HFFc6 (cell line): Measurements from ENCODE around the gene F10. TPM values are rescaled to one million over a fixed set of nuclear protein-coding genes. Genes with fewer than 3 reads are reported as not detected.

Experiments
- DNase-seq: peaks from one replicate; pipeline ENCODE4 v3.0.0-alpha.2; 2018
- H3K27ac Mint-ChIP-seq: 2 replicates; pipeline ENCODE4 v1.8.0; 2020; ENCODE audit warnings: mild to moderate bottlenecking, mixed read lengths
- H3K27me3 Mint-ChIP-seq: 2 replicates; pipeline ENCODE4 v1.8.0; 2021; ENCODE audit warnings: mild to moderate bottlenecking, moderate library complexity, mixed read lengths; ENCODE audit not compliant: insufficient read depth
- H3K36me3 Mint-ChIP-seq: 2 replicates; pipeline ENCODE4 v1.8.0; 2021; ENCODE audit warnings: low read depth, mixed read lengths
- H3K4me1 Mint-ChIP-seq: 2 replicates; pipeline ENCODE4 v1.8.0; 2020; ENCODE audit warnings: low read depth, mixed read lengths
- H3K4me3 Mint-ChIP-seq: 2 replicates; pipeline ENCODE4 v1.8.0; 2020; ENCODE audit warnings: mild to moderate bottlenecking, moderate library complexity, mixed read lengths
- H3K9me3 Mint-ChIP-seq: 2 replicates; pipeline ENCODE4 v1.8.0; 2020; ENCODE audit warnings: mild to moderate bottlenecking, mixed read lengths
- CTCF ChIP-seq: fragments of 200-600 bp; sonication (generic); IDR thresholded peaks from 2 replicates; pipeline ENCODE4 v1.5.0; 2021; ENCODE audit warnings: antibody characterized with exemption, mild to moderate bottlenecking
- total RNA-seq, 6 experiments: library from RNA; stranded (reverse); fragmentation: NEBNext Ultra II Directional; extraction: Animal tissue kit (Norgen Biotek cat#: 25700); gene quantifications; 2 replicates in 1 of 6; 3 replicates in 5 of 6; pipeline ENCODE4 v1.2.3, GENCODE V29; 2021

Gene F10
- total RNA-seq, 6 experiments from 2014 or later = 10.2 to 21.3 (median 10.8) TPM

GRCh38 chr13:113151745-113152690 is 29.4 kb downstream of the F10 start:
- Mint-ChIP-seq H3K9me3 (no peaks in the 10 kb centered on the region; the same call in 1 of the 2 replicates), H3K27me3 (peaks cover 5% of the 10 kb centered on the region), H3K36me3 (peaks cover 9% of the 10 kb centered on the region), H3K4me3 (peak overlapping the region; percentile 75), H3K4me1 (peaks cover 27% of the 10 kb centered on the region), H3K27ac (peak overlapping the region; percentile 73)
- DNase-seq = peak; percentile 11
- TF ChIP-seq CTCF = no peak

- peaks cover 27% of the 10 kb centered on the region for H3K4me1 Mint-ChIP-seq
- H3K27ac Mint-ChIP-seq = peak overlapping the region; percentile 73
- DNase-seq = no peak
- H3K36me3 Mint-ChIP-seq = peaks cover 9% of the 10 kb centered on the region
- no peak for TF ChIP-seq CTCF
- H3K27me3 Mint-ChIP-seq = peaks cover 8% of the 10 kb centered on the region
- peak overlapping the region; percentile 75 for H3K4me3 Mint-ChIP-seq
- H3K9me3 Mint-ChIP-seq = no peaks in the 10 kb centered on the region; the same call in 1 of the 2 replicates
These were observed 30.0 kb downstream of the F10 start for GRCh38 chr13:113152691-113152983.

- peaks cover 27% of the 10 kb centered on the region for H3K4me1 Mint-ChIP-seq
- H3K36me3 Mint-ChIP-seq = peaks cover 9% of the 10 kb centered on the region
- DNase-seq = no peak
- no peak for TF ChIP-seq CTCF
- peaks cover 8% of the 10 kb centered on the region for H3K27me3 Mint-ChIP-seq
- peak overlapping the region; percentile 79 for H3K4me3 Mint-ChIP-seq
- peak overlapping the region; percentile 73 for H3K27ac Mint-ChIP-seq
- no peaks in the 10 kb centered on the region; the same call in 1 of the 2 replicates for H3K9me3 Mint-ChIP-seq
These were observed 30.6 kb downstream of the F10 start for GRCh38 chr13:113152984-113153809.

GRCh38 chr13:113153810-113154748 is 31.5 kb downstream of the F10 start:
- TF ChIP-seq CTCF = no peak
- H3K27ac Mint-ChIP-seq = peak overlapping the region; percentile 66
- peaks cover 9% of the 10 kb centered on the region for H3K36me3 Mint-ChIP-seq
- peak; percentile 28 for DNase-seq
- H3K9me3 Mint-ChIP-seq = no peaks in the 10 kb centered on the region; the same call in 1 of the 2 replicates
- H3K4me3 Mint-ChIP-seq = peak overlapping the region; percentile 79
- H3K27me3 Mint-ChIP-seq = peaks cover 7% of the 10 kb centered on the region
- peaks cover 27% of the 10 kb centered on the region for H3K4me1 Mint-ChIP-seq

GRCh38 chr13:113155201-113155600 is 32.6 kb downstream of the F10 start:
- Mint-ChIP-seq H3K27me3 (peaks cover 7% of the 10 kb centered on the region), H3K27ac (no peak overlapping the region), H3K4me1 (peaks cover 27% of the 10 kb centered on the region), H3K36me3 (peaks cover 9% of the 10 kb centered on the region), H3K4me3 (no peak overlapping the region; the same call in 1 of the 2 replicates), H3K9me3 (no peaks in the 10 kb centered on the region; the same call in 1 of the 2 replicates)
- no peak for DNase-seq
- peak; percentile 44 for TF ChIP-seq CTCF
